ENCODE results near the gene BANK1. TPM values are rescaled to one million over a fixed set of nuclear protein-coding genes. Genes with fewer than 3 reads are reported as not detected.
A peak's percentile ranks its signal among the peaks of the same experiment; 100 is the strongest.

Gene BANK1
- total and polyA plus RNA-seq, 2 donors (not counting 1 experiment from before 2014, with no cell fraction given), result 0.20 to 0.83 TPM

DNA sequence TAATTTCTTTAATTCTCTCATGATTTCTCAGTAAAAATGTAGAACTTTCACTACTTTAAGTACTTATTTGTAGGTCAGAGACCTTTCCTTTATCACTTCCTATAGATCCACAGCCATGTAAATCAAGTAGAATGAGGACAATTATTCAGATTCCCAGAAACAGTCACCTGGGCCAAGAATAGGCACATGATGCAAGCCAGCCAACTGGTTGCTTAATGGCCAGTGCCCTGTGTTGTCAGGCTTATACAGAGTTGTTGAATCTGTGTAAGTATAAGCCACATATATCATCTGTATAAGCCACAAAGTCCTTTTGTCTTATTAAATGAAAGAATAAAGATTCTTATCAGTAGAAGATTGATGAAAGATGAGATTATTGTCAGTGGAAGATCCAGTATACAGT is 5.2 kb downstream of the BANK1 start:
- no peaks in the 10 kb centered on the region for H3K36me3 ChIP-seq (ENCODE audit: control insufficient read depth, insufficient read depth, low read length)
- H3K4me3 ChIP-seq (replicated peaks in 1 of 4; ENCODE audit: control extremely low read depth in 1 of 4, insufficient read depth in 1 of 4, low read depth in 3 of 4, low read length in 4 of 4), result no peak overlapping the region
- H3K4me2 ChIP-seq (ENCODE audit: extremely low read depth, insufficient read depth, low read length), result no peak overlapping the region
- no peak overlapping the region for H3K9ac ChIP-seq (ENCODE audit: insufficient read depth, low read length)
- H3K27me3 ChIP-seq (ENCODE audit: control insufficient read depth, insufficient read depth, low read length), result no peaks in the 10 kb centered on the region
- no peaks in the 10 kb centered on the region for H3K4me1 ChIP-seq (ENCODE audit: control insufficient read depth, extremely low read depth, insufficient read depth, low read length)
- no peak overlapping the region for H2AFZ ChIP-seq (ENCODE audit: low read length)
- no peaks in the 10 kb centered on the region for H4K20me1 ChIP-seq (ENCODE audit: control insufficient read depth, extremely low read depth, insufficient read depth, low read length)
- DNase-seq (ENCODE audit: low read depth in 2 of 2), result no peak
- no peaks in the 10 kb centered on the region for H3K9me3 ChIP-seq (ENCODE audit: control insufficient read depth, insufficient read depth, low read depth, low read length)
- H3K27ac ChIP-seq (ENCODE audit: insufficient read depth, low read length), result no peak overlapping the region
- no peak for TF ChIP-seq EZH2 (IDR thresholded peaks at IDR 0.05; ENCODE audit: low read length, missing control alignments)
- TF ChIP-seq, protein P1, sequence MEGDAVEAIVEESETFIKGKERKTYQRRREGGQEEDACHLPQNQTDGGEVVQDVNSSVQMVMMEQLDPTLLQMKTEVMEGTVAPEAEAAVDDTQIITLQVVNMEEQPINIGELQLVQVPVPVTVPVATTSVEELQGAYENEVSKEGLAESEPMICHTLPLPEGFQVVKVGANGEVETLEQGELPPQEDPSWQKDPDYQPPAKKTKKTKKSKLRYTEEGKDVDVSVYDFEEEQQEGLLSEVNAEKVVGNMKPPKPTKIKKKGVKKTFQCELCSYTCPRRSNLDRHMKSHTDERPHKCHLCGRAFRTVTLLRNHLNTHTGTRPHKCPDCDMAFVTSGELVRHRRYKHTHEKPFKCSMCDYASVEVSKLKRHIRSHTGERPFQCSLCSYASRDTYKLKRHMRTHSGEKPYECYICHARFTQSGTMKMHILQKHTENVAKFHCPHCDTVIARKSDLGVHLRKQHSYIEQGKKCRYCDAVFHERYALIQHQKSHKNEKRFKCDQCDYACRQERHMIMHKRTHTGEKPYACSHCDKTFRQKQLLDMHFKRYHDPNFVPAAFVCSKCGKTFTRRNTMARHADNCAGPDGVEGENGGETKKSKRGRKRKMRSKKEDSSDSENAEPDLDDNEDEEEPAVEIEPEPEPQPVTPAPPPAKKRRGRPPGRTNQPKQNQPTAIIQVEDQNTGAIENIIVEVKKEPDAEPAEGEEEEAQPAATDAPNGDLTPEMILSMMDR (conservative IDR thresholded peaks at IDR 0.05 in 1 of 2, IDR thresholded peaks at IDR 0.05 in 1 of 2; ENCODE audit: low read depth in 1 of 2, low read length in 2 of 2), result no peak
- no peaks in the 10 kb centered on the region for H3K79me2 ChIP-seq (ENCODE audit: control insufficient read depth, insufficient read depth, low read length)

DNA sequence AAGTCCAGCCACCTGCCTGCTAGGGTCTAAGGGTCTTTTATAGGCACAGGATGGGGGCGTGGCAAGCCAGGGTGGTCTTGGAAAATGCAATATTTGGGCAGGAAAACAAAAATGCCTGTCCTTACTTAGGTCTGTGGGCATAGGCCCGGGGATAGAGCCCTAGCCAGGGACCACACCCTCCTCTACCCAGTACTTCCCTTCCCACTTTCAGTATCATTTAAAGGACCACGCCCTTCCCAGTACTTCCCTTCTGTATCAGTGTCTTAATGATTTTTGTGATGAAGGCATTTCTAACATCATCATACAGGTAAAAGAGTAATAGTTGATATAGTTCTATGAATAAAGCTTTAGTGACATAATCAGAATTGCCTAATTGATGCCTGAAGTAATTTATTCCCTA is 11.4 kb downstream of the BANK1 start:
- TF ChIP-seq EZH2 (IDR thresholded peaks at IDR 0.05; ENCODE audit: low read length, missing control alignments), result no peak
- TF ChIP-seq, protein P1 (conservative IDR thresholded peaks at IDR 0.05 in 1 of 2, IDR thresholded peaks at IDR 0.05 in 1 of 2; ENCODE audit: low read depth in 1 of 2, low read length in 2 of 2), result no peak
- no peak overlapping the region for H3K27ac ChIP-seq (ENCODE audit: insufficient read depth, low read length)
- no peaks in the 10 kb centered on the region for H3K4me1 ChIP-seq (ENCODE audit: control insufficient read depth, extremely low read depth, insufficient read depth, low read length)
- no peaks in the 10 kb centered on the region for H4K20me1 ChIP-seq (ENCODE audit: control insufficient read depth, extremely low read depth, insufficient read depth, low read length)
- no peaks in the 10 kb centered on the region for H3K36me3 ChIP-seq (ENCODE audit: control insufficient read depth, insufficient read depth, low read length)
- H3K27me3 ChIP-seq (ENCODE audit: control insufficient read depth, insufficient read depth, low read length), result no peaks in the 10 kb centered on the region
- H3K9ac ChIP-seq (ENCODE audit: insufficient read depth, low read length), result no peak overlapping the region
- H3K9me3 ChIP-seq (ENCODE audit: control insufficient read depth, insufficient read depth, low read depth, low read length), result no peaks in the 10 kb centered on the region
- H3K79me2 ChIP-seq (ENCODE audit: control insufficient read depth, insufficient read depth, low read length), result no peaks in the 10 kb centered on the region
- no peak overlapping the region for H3K4me2 ChIP-seq (ENCODE audit: extremely low read depth, insufficient read depth, low read length)
- no peak overlapping the region for H3K4me3 ChIP-seq (replicated peaks in 1 of 4; ENCODE audit: control extremely low read depth in 1 of 4, insufficient read depth in 1 of 4, low read depth in 3 of 4, low read length in 4 of 4)
- H2AFZ ChIP-seq (ENCODE audit: low read length), result no peak overlapping the region
- DNase-seq (ENCODE audit: low read depth in 2 of 2), result no peak

DNA sequence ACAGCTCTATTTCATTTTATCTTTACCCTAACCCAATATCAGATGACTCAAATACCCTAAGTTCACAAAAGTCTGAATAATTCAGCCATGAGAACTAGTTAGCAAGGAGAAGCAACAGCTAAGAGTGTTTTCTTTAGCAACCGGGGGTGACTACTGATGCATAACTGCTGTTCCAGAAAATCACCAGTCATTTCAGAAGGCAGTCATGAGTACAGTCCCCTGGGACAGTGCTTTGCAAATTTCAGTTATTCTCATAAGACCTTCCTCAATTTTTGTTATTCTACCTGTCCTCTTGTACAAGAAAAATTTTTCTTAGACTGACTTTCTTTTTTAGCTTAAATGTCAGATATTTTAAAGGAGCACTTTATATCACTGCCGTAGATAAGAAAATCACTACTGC is 16.4 kb downstream of the BANK1 start:
- no peaks in the 10 kb centered on the region for H3K27me3 ChIP-seq (ENCODE audit: control insufficient read depth, insufficient read depth, low read length)
- TF ChIP-seq, protein P1 (conservative IDR thresholded peaks at IDR 0.05 in 1 of 2, IDR thresholded peaks at IDR 0.05 in 1 of 2; ENCODE audit: low read depth in 1 of 2, low read length in 2 of 2), result no peak
- no peak for TF ChIP-seq EZH2 (IDR thresholded peaks at IDR 0.05; ENCODE audit: low read length, missing control alignments)
- H3K4me1 ChIP-seq (ENCODE audit: control insufficient read depth, extremely low read depth, insufficient read depth, low read length), result no peaks in the 10 kb centered on the region
- no peaks in the 10 kb centered on the region for H3K79me2 ChIP-seq (ENCODE audit: control insufficient read depth, insufficient read depth, low read length)
- DNase-seq (ENCODE audit: low read depth in 2 of 2), result peak in 1 of 2 donors; percentile 5
- no peaks in the 10 kb centered on the region for H3K9me3 ChIP-seq (ENCODE audit: control insufficient read depth, insufficient read depth, low read depth, low read length)
- H3K36me3 ChIP-seq (ENCODE audit: control insufficient read depth, insufficient read depth, low read length), result no peaks in the 10 kb centered on the region
- no peak overlapping the region for H3K27ac ChIP-seq (ENCODE audit: insufficient read depth, low read length)
- H3K4me2 ChIP-seq (ENCODE audit: extremely low read depth, insufficient read depth, low read length), result no peak overlapping the region
- H2AFZ ChIP-seq (ENCODE audit: low read length), result no peak overlapping the region
- H4K20me1 ChIP-seq (ENCODE audit: control insufficient read depth, extremely low read depth, insufficient read depth, low read length), result no peaks in the 10 kb centered on the region
- no peak overlapping the region for H3K4me3 ChIP-seq (replicated peaks in 1 of 4; ENCODE audit: control extremely low read depth in 1 of 4, insufficient read depth in 1 of 4, low read depth in 3 of 4, low read length in 4 of 4)
- no peak overlapping the region for H3K9ac ChIP-seq (ENCODE audit: insufficient read depth, low read length)

Data from fibroblast of lung (primary cell).